Panc1 (cell line): ENCODE data around the gene NCK1.

Source experiments
- CTCF ChIP-seq: fragments of 450-650 bp; IDR thresholded peaks from 2 replicates; pipeline ENCODE4 v1.5.1; 2017; ENCODE audit warnings: mild to moderate bottlenecking
- SIN3A ChIP-seq: IDR thresholded peaks from 2 replicates; pipeline ENCODE4 v1.6.1; 2012; ENCODE audit warnings: low read depth, mild to moderate bottlenecking, low read length, moderate library complexity, borderline replicate concordance; ENCODE audit not compliant: insufficient read depth

GRCh38 chr3:136982033-136982432 lies 120.0 kb downstream of the NCK1 start:
- TF ChIP-seq CTCF = no peak
- TF ChIP-seq SIN3A = no peak
